NCI-H748 treated with DMSO at 0.1 percent for 48 hours (cell line): ENCODE measurements around the gene ARHGAP45.

Experiments used
- DNase-seq: peaks from one replicate; lab custom pipeline; 2025; lab: John Stamatoyannopoulos, UW

ARHGAP45 gene

DNA sequence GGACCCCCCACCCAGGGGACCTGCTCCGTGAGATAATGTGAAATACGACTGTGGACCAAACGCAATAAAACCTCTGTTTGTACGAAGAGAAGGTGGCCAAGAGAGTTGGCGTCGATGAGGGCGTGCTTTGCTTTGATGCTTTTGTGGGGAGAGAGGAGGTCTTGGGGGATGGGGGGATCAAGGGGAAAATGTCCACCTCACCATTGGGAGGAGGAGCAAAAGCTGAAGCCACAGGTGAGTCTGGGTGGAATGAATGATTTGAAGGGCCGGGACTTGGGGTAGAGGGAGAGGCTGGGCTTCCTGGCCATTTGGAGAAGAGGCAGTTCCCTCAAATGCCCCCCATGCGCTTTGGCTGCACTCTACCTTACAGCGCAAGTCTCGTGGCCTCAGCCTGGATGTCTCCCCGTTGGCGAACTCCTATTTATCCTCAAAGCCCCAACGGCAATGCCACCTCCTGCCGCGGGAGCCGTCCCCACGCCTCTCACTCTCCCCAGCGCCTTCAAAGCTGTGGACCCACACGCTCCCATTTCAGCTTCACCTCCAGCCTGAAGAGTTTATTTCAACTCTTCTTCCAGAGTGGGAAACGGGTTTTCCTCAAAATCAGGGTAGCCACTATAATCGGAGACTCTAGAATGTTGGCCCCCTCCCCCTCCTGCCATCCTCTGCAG is 27.9 kb upstream of the ARHGAP45 start:
- DNase-seq = no peak

GRCh38 chr19:1039646-1040475 is 27.1 kb upstream of the ARHGAP45 start, which contains the start of gene ABCA7:
Gene ABCA7, plus strand, starts transcription at chr19:1040107. Its CDS starts 1,255 bp downstream, at chr19:1041362.
- DNase-seq = peak; percentile 87

DNA sequence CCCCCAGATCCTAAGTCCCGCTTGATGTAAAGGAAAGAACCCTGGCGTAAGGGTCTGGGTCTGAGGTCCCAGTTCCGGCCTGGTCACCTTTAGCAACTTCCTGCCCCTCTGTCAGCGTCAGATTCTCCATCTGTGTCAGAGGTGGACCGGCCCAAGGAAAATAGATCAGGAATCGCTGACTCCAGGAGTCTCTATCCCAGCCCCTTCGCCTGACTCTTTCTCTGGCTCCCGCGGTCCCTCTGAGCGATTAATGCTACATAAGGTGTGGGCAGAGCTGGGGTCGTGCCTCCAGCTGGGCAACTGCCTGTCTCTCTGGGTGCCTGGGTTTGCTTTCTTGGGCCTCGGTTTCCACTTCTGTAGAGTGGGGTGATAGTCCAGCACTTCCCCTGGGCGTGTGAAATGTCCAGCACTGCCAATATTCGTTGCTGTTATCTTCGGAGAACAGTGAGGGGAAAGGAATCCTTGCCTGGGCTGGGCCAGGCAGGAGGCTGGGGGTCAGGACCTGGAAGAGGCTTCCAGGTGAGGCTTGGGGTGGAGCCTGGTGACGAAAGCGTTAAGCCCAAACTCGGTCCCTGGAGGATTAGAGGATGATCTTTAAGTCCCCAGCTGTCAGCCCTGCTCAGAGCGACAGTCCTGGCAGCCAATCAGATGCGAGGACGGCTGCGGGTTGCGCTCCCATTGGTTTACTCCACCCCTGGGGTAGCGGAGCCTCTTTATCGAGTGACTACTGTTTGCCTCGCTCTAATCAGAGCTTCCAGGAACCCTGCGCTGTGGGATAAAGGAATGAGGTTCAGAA is 26.3 kb upstream of the ARHGAP45 start:
- peak; percentile 70 for DNase-seq

DNA sequence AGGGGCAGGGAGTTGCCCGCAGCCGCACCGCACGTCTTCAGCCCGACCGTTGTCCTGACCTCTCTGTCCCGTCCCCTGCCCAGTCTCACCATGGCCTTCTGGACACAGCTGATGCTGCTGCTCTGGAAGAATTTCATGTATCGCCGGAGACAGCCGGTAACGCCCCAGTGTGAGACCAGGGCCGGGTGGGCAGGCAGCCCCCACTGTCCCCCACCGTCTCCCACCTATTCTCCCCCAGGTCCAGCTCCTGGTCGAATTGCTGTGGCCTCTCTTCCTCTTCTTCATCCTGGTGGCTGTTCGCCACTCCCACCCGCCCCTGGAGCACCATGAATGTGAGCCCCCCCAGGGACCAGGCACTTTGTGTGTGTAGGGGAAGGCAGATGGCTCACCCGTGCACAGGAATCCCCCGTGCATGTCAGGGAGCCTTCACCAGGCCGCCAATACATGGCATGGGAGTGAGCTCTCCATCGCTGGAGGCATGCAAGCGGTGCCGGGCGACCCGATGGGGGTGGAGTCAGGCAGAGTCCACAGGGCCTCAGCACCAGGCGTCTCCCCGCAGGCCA is 25.6 kb upstream of the ARHGAP45 start:
- DNase-seq = no peak

GRCh38 chr19:1041835-1042685 is 24.9 kb upstream of the ARHGAP45 start:
- DNase-seq = no peak

DNA sequence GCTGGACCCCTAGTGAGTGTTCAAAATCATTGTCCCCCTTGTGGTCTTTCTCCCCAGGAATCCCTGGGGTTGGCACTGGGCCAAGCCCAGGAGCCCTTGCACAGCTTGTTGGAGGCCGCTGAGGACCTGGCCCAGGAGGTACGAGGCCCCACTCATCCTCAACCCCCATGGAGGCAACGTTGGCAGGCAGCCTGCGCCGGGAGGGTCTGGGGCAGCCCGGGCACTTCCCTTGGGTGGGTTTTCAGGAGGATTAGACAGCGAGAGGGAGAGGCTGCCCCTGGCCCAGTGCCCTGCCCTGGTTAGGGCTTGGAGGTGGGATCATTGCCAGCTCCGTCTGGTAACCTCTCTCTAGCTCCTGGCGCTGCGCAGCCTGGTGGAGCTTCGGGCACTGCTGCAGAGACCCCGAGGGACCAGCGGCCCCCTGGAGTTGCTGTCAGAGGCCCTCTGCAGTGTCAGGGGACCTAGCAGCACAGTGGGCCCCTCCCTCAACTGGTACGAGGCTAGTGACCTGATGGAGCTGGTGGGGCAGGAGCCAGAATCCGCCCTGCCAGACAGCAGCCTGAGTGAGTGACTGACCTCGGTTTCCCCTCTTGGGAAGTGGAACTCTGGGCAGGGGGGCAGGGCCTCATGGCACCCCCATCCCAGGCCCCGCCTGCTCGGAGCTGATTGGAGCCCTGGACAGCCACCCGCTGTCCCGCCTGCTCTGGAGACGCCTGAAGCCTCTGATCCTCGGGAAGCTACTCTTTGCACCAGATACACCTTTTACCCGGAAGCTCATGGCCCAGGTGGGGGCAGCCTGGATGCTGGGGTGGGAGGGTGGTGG is 24.1 kb upstream of the ARHGAP45 start:
- no peak for DNase-seq

GRCh38 chr19:1045247-1045603 is 21.7 kb upstream of the ARHGAP45 start:
- DNase-seq = no peak

DNA sequence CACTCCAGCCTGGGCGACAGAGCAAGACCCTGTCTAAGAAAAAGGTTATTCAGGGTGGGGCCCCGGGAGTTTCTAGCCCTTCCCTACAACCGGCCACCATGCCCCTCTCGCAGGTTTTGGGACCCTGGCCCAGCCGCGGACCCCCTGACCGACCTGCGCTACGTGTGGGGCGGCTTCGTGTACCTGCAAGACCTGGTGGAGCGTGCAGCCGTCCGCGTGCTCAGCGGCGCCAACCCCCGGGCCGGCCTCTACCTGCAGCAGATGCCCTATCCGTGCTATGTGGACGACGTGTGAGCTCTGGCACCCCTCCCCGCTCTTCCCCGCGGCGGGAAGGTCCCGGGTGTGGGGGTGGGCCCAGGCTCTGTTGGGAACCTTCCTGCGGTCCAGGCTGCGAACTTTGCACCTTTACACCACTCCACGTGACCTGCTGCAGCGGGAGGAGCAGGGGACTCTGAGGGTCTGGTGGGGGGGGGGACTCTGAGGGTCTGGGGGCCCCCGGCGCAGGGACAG is 20.8 kb upstream of the ARHGAP45 start:
- DNase-seq = no peak

DNA sequence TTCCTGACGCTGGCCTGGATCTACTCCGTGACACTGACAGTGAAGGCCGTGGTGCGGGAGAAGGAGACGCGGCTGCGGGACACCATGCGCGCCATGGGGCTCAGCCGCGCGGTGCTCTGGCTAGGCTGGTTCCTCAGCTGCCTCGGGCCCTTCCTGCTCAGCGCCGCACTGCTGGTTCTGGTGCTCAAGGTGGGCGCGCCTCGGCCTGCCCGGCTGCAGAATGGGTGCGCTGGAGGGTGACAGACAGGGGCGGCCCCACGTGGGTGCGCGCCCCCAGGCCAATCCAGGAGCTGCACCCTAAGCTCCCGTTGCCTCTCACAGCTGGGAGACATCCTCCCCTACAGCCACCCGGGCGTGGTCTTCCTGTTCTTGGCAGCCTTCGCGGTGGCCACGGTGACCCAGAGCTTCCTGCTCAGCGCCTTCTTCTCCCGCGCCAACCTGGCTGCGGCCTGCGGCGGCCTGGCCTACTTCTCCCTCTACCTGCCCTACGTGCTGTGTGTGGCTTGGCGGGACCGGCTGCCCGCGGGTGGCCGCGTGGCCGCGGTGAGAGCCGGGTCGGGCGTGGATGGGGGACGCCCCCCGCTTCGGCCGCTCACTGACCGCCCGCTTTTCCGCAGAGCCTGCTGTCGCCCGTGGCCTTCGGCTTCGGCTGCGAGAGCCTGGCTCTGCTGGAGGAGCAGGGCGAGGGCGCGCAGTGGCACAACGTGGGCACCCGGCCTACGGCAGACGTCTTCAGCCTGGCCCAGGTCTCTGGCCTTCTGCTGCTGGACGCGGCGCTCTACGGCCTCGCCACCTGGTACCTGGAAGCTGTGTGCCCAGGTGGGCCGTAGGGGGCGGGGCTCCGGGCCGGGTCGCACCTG is 19.9 kb upstream of the ARHGAP45 start:
- no peak for DNase-seq

DNA sequence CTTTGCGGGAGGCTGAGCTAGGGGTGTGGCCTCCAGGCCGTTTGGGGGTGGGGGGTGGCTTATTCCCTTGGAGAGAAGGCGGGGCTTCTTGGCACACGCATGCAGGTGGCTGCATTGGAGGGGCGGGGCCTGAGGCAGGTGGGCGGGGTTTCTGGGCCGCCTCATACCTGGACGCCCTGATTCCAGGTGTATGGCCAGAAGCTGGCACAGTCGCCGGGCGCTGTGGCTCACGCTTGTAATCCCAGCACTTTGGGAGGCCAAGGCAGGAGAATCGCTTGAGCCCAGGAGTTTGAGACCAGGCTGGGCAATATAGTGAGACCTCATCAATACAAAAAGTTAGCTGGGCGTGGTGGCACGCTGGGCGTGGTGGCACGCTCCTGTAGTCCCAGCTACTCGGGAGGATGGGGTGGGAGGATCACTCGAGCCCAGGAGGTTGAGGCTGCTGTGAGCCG is 19.2 kb upstream of the ARHGAP45 start:
- DNase-seq = no peak

DNA sequence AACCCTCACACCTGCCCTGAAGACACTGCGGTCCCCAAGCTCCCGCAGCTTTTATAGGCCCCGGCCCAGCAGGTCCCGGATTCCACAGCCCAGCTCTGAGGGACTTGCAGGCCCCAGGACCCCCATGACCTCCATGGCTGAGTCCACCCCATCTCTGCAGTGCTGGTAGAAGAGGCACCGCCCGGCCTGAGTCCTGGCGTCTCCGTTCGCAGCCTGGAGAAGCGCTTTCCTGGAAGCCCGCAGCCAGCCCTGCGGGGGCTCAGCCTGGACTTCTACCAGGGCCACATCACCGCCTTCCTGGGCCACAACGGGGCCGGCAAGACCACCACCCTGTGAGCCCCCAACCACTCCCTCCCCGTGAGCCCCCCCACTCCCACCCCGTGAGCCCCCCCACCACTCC is 17.9 kb upstream of the ARHGAP45 start:
- DNase-seq = no peak

DNA sequence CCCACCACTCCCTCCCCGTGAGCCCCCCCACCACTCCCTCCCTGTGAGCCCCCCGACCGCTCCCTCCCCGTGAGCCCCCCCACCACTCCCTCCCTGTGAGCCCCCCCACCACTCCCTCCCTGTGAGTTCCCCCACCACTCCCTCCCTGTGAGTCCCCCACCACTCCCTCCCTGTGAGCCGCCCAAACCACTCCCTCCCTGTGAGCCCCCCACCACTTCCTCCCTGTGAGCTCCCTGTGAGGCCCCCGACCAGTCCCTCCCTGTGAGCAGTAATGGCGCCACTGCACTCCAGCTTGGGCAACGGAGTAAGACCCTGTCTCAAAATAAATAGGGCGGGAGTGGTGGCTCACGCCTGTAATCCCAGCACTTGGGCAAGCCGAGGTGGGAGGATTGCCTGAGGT is 17.2 kb upstream of the ARHGAP45 start:
- no peak for DNase-seq

DNA sequence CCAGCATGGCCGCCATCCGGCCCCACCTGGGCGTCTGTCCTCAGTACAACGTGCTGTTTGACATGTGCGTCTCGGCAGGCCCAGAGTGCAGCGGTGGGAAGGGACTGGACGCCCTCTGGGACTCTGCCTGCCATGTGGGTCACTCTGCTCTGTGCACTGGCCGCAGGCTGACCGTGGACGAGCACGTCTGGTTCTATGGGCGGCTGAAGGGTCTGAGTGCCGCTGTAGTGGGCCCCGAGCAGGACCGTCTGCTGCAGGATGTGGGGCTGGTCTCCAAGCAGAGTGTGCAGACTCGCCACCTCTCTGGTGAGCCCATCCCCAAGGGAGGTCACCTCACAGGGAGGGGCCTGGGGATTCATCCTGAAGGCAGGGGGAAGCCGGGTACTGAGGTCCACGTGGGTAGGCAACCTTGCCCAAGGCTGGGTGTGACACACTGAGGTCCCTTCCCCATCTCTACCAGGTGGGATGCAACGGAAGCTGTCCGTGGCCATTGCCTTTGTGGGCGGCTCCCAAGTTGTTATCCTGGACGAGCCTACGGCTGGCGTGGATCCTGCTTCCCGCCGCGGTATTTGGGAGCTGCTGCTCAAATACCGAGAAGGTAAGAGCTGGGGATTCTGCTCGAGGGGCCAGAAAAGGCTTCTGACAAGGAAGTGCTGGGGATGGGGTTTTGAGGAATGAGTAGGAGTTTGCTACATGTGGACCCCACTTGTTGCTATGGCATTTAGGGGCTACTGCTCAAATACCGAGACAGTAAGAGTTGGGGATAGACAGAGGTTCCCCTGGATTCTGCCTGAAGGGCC is 15.8 kb upstream of the ARHGAP45 start:
- no peak for DNase-seq

DNA sequence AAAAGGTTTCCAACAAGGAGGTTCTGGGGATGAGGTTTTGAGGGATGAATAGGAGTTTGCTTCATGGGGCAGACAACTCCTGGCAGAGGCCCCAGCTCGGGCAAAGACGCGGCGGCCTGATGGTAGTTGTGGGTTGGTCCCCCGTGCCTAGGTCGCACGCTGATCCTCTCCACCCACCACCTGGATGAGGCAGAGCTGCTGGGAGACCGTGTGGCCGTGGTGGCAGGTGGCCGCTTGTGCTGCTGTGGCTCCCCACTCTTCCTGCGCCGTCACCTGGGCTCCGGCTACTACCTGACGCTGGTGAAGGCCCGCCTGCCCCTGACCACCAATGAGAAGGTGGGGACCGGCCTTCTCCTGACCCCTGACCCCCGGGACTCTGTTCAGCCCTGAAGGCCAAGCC is 15.2 kb upstream of the ARHGAP45 start:
- no peak for DNase-seq

GRCh38 chr19:1052349-1052975 is 14.5 kb upstream of the ARHGAP45 start:
- no peak for DNase-seq

- DNase-seq = no peak
These were observed 13.5 kb upstream of the ARHGAP45 start for GRCh38 chr19:1053176-1054101.
